Measurements from ENCODE around the gene HK2.

DNA sequence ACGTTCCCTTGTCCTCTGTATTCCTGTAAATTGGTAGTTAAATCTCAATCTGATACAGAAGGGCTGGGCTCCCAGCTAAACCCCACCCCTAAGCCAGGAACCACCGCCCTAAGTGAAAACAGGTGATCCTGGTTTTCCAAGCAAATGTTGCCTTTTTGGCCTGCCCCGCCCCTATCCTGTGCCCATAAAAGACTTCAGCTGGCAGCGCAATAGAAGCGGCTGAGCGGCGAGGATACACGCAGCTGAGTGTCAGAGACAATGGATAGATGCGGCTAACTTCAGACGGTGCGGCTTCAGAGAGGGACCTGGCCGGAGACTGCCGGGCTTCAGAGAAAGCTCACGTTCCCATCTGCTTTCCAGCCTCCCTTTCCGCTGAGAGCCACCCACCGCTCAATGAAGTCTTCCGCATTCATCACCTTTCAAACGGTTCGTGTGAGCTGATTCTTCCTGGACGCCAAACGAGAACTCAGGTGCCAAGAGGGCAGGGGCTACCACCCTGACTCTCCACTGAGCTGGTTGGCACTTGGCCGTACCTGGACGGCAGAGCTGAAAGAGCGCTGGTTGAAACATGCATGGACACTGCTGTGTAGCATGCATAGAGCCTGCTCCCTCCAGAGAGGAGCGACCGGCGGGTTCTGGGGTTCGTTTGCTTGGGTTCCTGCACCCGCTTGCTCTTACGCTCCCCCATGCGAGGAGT lies 75.0 kb downstream of the HK2 start:
- TF ChIP-seq, protein P1, sequence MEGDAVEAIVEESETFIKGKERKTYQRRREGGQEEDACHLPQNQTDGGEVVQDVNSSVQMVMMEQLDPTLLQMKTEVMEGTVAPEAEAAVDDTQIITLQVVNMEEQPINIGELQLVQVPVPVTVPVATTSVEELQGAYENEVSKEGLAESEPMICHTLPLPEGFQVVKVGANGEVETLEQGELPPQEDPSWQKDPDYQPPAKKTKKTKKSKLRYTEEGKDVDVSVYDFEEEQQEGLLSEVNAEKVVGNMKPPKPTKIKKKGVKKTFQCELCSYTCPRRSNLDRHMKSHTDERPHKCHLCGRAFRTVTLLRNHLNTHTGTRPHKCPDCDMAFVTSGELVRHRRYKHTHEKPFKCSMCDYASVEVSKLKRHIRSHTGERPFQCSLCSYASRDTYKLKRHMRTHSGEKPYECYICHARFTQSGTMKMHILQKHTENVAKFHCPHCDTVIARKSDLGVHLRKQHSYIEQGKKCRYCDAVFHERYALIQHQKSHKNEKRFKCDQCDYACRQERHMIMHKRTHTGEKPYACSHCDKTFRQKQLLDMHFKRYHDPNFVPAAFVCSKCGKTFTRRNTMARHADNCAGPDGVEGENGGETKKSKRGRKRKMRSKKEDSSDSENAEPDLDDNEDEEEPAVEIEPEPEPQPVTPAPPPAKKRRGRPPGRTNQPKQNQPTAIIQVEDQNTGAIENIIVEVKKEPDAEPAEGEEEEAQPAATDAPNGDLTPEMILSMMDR (IDR thresholded peaks at IDR 0.05; ENCODE audit: borderline replicate concordance, extremely low read depth, low read length, poor library complexity, severe bottlenecking): no peak
- no peak for TF ChIP-seq EZH2 (IDR thresholded peaks at IDR 0.05; ENCODE audit: borderline replicate concordance, low read depth, low read length, severe bottlenecking)

Measured in DND-41 (cell line).